HepG2 (cell line): ENCODE results near the gene RFTN1. TPM values are rescaled to one million over a fixed set of nuclear protein-coding genes. Genes with fewer than 3 reads are reported as not detected.

Source experiments
- ATAC-seq: fragments of 200-7000 bp; cut with Tn5 transposase; 3 replicates; pipeline ENCODE4 v1.9.1; 2020; ENCODE audit warnings: mild to moderate bottlenecking, moderate library complexity
- BruUV-seq: library from RNA; stranded (reverse); fragments of 400-500 nt; replicated peaks from 2 replicates; lab custom pipeline; 2021; lab: Mats Ljungman, UMichigan
- CTCF ChIA-PET: fragments of 300-600 bp; formaldehyde crosslinking; extraction: SDS; loops from one replicate; lab custom pipeline; 2021; ENCODE audit warnings: low total read pairs, inconsistent platforms, low intra/inter-chr PET ratio; lab: Yijun Ruan, JAX
- POLR2A ChIA-PET: fragments of 350-600 bp; sonication (Branson Sonifier 250); formaldehyde crosslinking; loops from one replicate; lab custom pipeline; 2020; ENCODE audit warnings: antibody characterized with exemption, inconsistent platforms; lab: Yijun Ruan, JAX
- DNase-seq: peaks from one replicate; pipeline ENCODE4 v3.0.0-alpha.2; 2015; ENCODE audit warnings: low spot score
- FAIRE-seq: peaks from 3 replicates; lab custom pipeline; 2011; peaks lifted over from hg19 to GRCh38; lab: Jason Lieb, UNC
- H2AFZ ChIP-seq: one replicate; pipeline ENCODE4 v1.6.1; 2011; ENCODE audit warnings: low read length, inconsistent platforms
- H3K27ac ChIP-seq: fragments of 300-600 bp; 3 replicates; pipeline ENCODE4 v1.8.0; 2011; ENCODE audit warnings: mixed run types, mild to moderate bottlenecking, mixed read lengths, low read length, inconsistent platforms; ENCODE audit not compliant: insufficient read depth; ENCODE audit errors: extremely low read length
- H3K27me3 ChIP-seq, 2 experiments: fragments of 200-600 bp in 1 of 2; 2 replicates in 1 of 2; 3 replicates in 1 of 2; pipeline versions ENCODE4 v1.6.0 to v1.8.0; 2011; ENCODE audit warnings: low read length in 2 of 2, mild to moderate bottlenecking in 2 of 2, moderate library complexity in 2 of 2, inconsistent platforms in 1 of 2; ENCODE audit not compliant: insufficient read depth in 2 of 2, control insufficient read depth in 1 of 2
- H3K36me3 ChIP-seq, 2 experiments: fragments of 200-600 bp in 1 of 2; replicated peaks in 1 of 2; 2 replicates in 1 of 2; 3 replicates in 1 of 2; pipeline versions ENCODE4 v1.5.1 to v1.8.0; 2011; ENCODE audit warnings: low read length in 2 of 2, inconsistent platforms in 1 of 2; ENCODE audit not compliant: insufficient read depth in 2 of 2, control insufficient read depth in 1 of 2
- H3K4me1 ChIP-seq: 2 replicates; pipeline ENCODE4 v1.5.1; 2012; ENCODE audit warnings: low read length, inconsistent platforms; ENCODE audit not compliant: insufficient read depth
- H3K4me2 ChIP-seq: 2 replicates; pipeline ENCODE4 v1.6.0; 2011; ENCODE audit warnings: low read depth, low read length, inconsistent platforms
- H3K4me3 ChIP-seq, 3 experiments: fragments of 200-600 bp in 1 of 3; sonication (generic), shearing (Covaris generic) in 1 of 3; replicated peaks in 1 of 3; 2 replicates each; pipeline ENCODE4 v1.5.1; 2011 to 2016; ENCODE audit warnings: low read length in 3 of 3, inconsistent platforms in 2 of 3, low read depth in 2 of 3, mild to moderate bottlenecking in 2 of 3, control low read depth in 1 of 3, mixed read lengths in 1 of 3; ENCODE audit not compliant: insufficient read depth in 1 of 3
- H3K79me2 ChIP-seq: one replicate; pipeline ENCODE4 v1.6.1; 2011; ENCODE audit warnings: low read length, inconsistent platforms; ENCODE audit not compliant: insufficient read depth
- H3K9ac ChIP-seq: 2 replicates; pipeline ENCODE4 v1.6.0; 2011; ENCODE audit warnings: mild to moderate bottlenecking, low read depth, low read length, inconsistent platforms; ENCODE audit not compliant: insufficient read depth
- H3K9me3 ChIP-seq: 2 replicates; pipeline ENCODE4 v1.5.1; 2012; ENCODE audit warnings: mild to moderate bottlenecking, low read length
- H4K20me1 ChIP-seq: 2 replicates; pipeline ENCODE4 v1.6.0; 2011; ENCODE audit warnings: inconsistent platforms, mild to moderate bottlenecking, low read length, moderate library complexity; ENCODE audit not compliant: insufficient read depth
- ARNT ChIP-seq: fragments of 450-650 bp; IDR thresholded peaks from 2 replicates; pipeline ENCODE4 v1.6.1; 2017
- BRCA1 ChIP-seq: sonication (generic); formaldehyde crosslinking; IDR thresholded peaks from 2 replicates; pipeline ENCODE4 v1.4.0; 2020; ENCODE audit warnings: missing genetic modification reagents
- EP300 ChIP-seq, 3 experiments: sonication (generic) in 1 of 3; formaldehyde crosslinking in 1 of 3; IDR thresholded peaks; 2 replicates each; pipeline versions ENCODE4 v1.5.1 to v1.6.1; 2011 to 2020; ENCODE audit warnings: low read depth in 2 of 3, low read length in 2 of 3, borderline replicate concordance in 1 of 3, improper control_type of control experiment in 1 of 3, mild to moderate bottlenecking in 1 of 3, missing genetic modification reagents in 1 of 3, moderate library complexity in 1 of 3
- MAF1 ChIP-seq: sonication (generic); formaldehyde crosslinking; IDR thresholded peaks from 2 replicates; pipeline ENCODE4 v1.5.0; 2020; ENCODE audit warnings: missing genetic modification reagents, borderline replicate concordance
- PHF5A ChIP-seq: IDR thresholded peaks from one replicate; pipeline ENCODE4 v1.6.1; 2018; ENCODE audit warnings: low read depth, missing genetic modification reagents; ENCODE audit not compliant: unreplicated experiment
- RFX5 ChIP-seq: IDR thresholded peaks from 2 replicates; pipeline ENCODE4 v1.6.1; 2011; ENCODE audit warnings: low read depth, low read length, improper control_type of control experiment
- SAP130 ChIP-seq: IDR thresholded peaks from 2 replicates; pipeline ENCODE4 v1.6.1; 2016; ENCODE audit warnings: low read depth
- SKI ChIP-seq: fragments of 450-650 bp; IDR thresholded peaks from one replicate; pipeline ENCODE4 v1.6.1; 2018; ENCODE audit warnings: mild to moderate bottlenecking; ENCODE audit not compliant: partially characterized antibody
- SP1 ChIP-seq, 2 experiments: fragments of 450-650 bp in 1 of 2; sonication (generic) in 1 of 2; formaldehyde crosslinking in 1 of 2; IDR thresholded peaks; 2 replicates each; pipeline versions ENCODE4 v1.4.0 to v1.6.1; 2016 to 2020; ENCODE audit warnings: missing genetic modification reagents in 1 of 2
- ZNF101 ChIP-seq: sonication (generic); formaldehyde crosslinking; IDR thresholded peaks from 2 replicates; pipeline ENCODE4 v1.4.0; 2020; ENCODE audit warnings: mild to moderate bottlenecking, low read depth, missing genetic modification reagents, borderline replicate concordance
- ZNF234 ChIP-seq: sonication (generic); formaldehyde crosslinking; conservative IDR thresholded peaks from 2 replicates; pipeline ENCODE4 v1.5.1; 2020; ENCODE audit warnings: mild to moderate bottlenecking, missing genetic modification reagents
- ZNF598 ChIP-seq: sonication (generic); formaldehyde crosslinking; IDR thresholded peaks from 2 replicates; pipeline ENCODE4 v1.5.1; 2020; ENCODE audit warnings: mild to moderate bottlenecking, missing genetic modification reagents, borderline replicate concordance
- ZNF670 ChIP-seq: sonication (generic); formaldehyde crosslinking; IDR thresholded peaks from 2 replicates; pipeline ENCODE4 v1.8.0; 2022; ENCODE audit warnings: mild to moderate bottlenecking, missing genetic modification reagents, borderline replicate concordance
- ZNF678 ChIP-seq: sonication (generic); formaldehyde crosslinking; IDR thresholded peaks from 2 replicates; pipeline ENCODE4 v1.4.0; 2020; ENCODE audit warnings: mild to moderate bottlenecking, missing genetic modification reagents
- ZNF737 ChIP-seq: sonication (generic); formaldehyde crosslinking; IDR thresholded peaks from 2 replicates; pipeline ENCODE4 v1.5.0; 2020; ENCODE audit warnings: missing genetic modification reagents, mild to moderate bottlenecking, borderline replicate concordance
- WGBS: methylation state at CpG from one replicate; pipeline ENCODE4 v1.1.6; 2017; ENCODE audit warnings: low lambda C conversion rate; 5-methylcytosine and 5-hydroxymethylcytosine counted together
- in situ Hi-C: cut with HindIII; loops from 2 replicates; pipeline ENCODE4 v1.10.0; 2017; ENCODE audit warnings: low pct_unique_long_range_greater_than_20kb; ENCODE audit not compliant: extremely low pct_ligation_motif_present
- intact Hi-C: fragments of 100-400 bp; cut with micrococcal nuclease; formaldehyde crosslinking; loops from one replicate; pipeline ENCODE4 v1.10.0; 2022; ENCODE audit not compliant: unreplicated experiment
- polyA plus RNA-seq, 8 experiments: library from polyadenylated mRNA; depleted of rRNA in 3 of 8; stranded (reverse) in 7 of 8; unstranded in 1 of 8; fragments of >200 nt; fragmentation: Illumina TruSeq in 4 of 8; extraction: Trizol in 4 of 8; gene quantifications; 2 replicates each; pipeline versions ENCODE4 v1.2.1 to v1.2.3, GENCODE V29; 2011 to 2016; ENCODE audit warnings: low read depth in 4 of 8, missing spikeins in 1 of 8, mixed read lengths in 1 of 8; ENCODE audit not compliant: insufficient read depth in 1 of 8
- total RNA-seq, 5 experiments: library from RNA; depleted of rRNA; stranded (reverse); fragments of >200 nt; fragmentation: Illumina TruSeq; extraction: Trizol; gene quantifications; 2 replicates each; pipeline ENCODE4 v1.2.3, GENCODE V29; 2016; ENCODE audit warnings: low read depth in 1 of 5
- TF ChIP-seq, protein P1 (sequence below): sonication (generic); formaldehyde crosslinking; IDR thresholded peaks from 2 replicates; pipeline ENCODE4 v1.4.0; 2020; ENCODE audit warnings: missing genetic modification reagents
- TF ChIP-seq, protein P2 (sequence below): sonication (generic); formaldehyde crosslinking; IDR thresholded peaks from 2 replicates; pipeline ENCODE4 v1.5.0; 2020; ENCODE audit warnings: mild to moderate bottlenecking, missing genetic modification reagents

The RFTN1 gene
- total and polyA plus RNA-seq, 2 of the 13 experiments (the other 11 are each of a cell fraction or from before 2014, with no cell fraction given) = not detected

DNA sequence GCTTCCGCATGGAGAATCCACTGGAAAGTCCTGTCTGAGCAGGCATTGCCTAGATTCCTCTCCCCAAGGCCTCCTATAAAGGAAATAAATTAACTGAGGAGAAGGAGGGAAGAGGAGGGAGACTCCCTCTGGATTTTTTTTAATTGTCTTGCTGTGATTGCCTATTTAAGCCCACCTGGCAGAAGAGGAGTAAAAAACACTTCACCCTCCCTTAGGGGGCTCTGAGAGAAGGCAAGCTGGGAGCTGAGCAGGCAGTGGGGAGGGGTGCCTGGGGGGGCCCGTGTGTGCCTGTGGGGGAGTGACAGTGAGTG is 138.6 kb downstream of the RFTN1 start:
- Histone ChIP-seq H4K20me1 (no peaks in the 10 kb centered on the region), H3K36me3 (no peaks in the 10 kb centered on the region), H3K4me1 (no peaks in the 10 kb centered on the region), H3K4me3 (no peak overlapping the region), H3K9me3 (no peaks in the 10 kb centered on the region), H3K27ac (no peak overlapping the region), H3K79me2 (no peaks in the 10 kb centered on the region), H3K4me2 (no peak overlapping the region), H3K27me3 (no peaks in the 10 kb centered on the region), H2AFZ (no peak overlapping the region), H3K9ac (no peak overlapping the region)
- ATAC-seq (no peak), DNase-seq (no peak), FAIRE-seq (no peak)
- BruUV-seq = no TSS peak
- ChIA-PET POLR2A (no interaction called here), CTCF (no interaction called here)
- WGBS = 50% methylated on average over 2 of the region's 2 CpGs
- TF ChIP-seq, protein P1, sequence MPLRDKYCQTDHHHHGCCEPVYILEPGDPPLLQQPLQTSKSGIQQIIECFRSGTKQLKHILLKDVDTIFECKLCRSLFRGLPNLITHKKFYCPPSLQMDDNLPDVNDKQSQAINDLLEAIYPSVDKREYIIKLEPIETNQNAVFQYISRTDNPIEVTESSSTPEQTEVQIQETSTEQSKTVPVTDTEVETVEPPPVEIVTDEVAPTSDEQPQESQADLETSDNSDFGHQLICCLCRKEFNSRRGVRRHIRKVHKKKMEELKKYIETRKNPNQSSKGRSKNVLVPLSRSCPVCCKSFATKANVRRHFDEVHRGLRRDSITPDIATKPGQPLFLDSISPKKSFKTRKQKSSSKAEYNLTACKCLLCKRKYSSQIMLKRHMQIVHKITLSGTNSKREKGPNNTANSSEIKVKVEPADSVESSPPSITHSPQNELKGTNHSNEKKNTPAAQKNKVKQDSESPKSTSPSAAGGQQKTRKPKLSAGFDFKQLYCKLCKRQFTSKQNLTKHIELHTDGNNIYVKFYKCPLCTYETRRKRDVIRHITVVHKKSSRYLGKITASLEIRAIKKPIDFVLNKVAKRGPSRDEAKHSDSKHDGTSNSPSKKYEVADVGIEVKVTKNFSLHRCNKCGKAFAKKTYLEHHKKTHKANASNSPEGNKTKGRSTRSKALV = no peak
- TF ChIP-seq ZNF670 (CRISPR knock-in tag) (no peak), RFX5 (no peak), ZNF598 (no peak), BRCA1 (CRISPR knock-in tag) (no peak), SAP130 (CRISPR knock-in tag) (no peak), ARNT (no peak), SKI (no peak), MAF1 (no peak), ZNF737 (no peak), EP300 (IDR thresholded peaks at IDR 0.05; ENCODE audit: low read depth in 2 of 2, low read length in 2 of 2) (no peak), EP300 (CRISPR knock-in tag; IDR thresholded peaks at IDR 0.05; ENCODE audit: borderline replicate concordance) (no peak), SP1 (IDR thresholded peaks at IDR 0.05) (no peak), SP1 (CRISPR knock-in tag; IDR thresholded peaks at IDR 0.05) (no peak), PHF5A (no peak), ZNF678 (CRISPR knock-in tag) (no peak), ZNF101 (CRISPR knock-in tag) (no peak), ZNF234 (no peak)
- TF ChIP-seq, protein P2, sequence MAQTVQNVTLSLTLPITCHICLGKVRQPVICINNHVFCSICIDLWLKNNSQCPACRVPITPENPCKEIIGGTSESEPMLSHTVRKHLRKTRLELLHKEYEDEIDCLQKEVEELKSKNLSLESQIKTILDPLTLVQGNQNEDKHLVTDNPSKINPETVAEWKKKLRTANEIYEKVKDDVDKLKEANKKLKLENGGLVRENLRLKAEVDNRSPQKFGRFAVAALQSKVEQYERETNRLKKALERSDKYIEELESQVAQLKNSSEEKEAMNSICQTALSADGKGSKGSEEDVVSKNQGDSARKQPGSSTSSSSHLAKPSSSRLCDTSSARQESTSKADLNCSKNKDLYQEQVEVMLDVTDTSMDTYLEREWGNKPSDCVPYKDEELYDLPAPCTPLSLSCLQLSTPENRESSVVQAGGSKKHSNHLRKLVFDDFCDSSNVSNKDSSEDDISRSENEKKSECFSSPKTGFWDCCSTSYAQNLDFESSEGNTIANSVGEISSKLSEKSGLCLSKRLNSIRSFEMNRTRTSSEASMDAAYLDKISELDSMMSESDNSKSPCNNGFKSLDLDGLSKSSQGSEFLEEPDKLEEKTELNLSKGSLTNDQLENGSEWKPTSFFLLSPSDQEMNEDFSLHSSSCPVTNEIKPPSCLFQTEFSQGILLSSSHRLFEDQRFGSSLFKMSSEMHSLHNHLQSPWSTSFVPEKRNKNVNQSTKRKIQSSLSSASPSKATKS (CRISPR knock-in tag) = no peak
- intact Hi-C loops = no loop called here
- in situ Hi-C loops = no loop called here
